Tibial artery (tissue), 4 donors: ENCODE results near the gene COG3.

Source experiments
- DNase-seq, 2 donors: peaks; one replicate each; pipeline ENCODE4 v3.0.0-alpha.2; 2019
- H3K27ac ChIP-seq, 2 donors: fragments of 200-600 bp; sonication (generic) in 1 of 2; 1 replicate in 1 of 2; 2 replicates in 1 of 2; pipeline ENCODE4 v1.5.1; 2018 to 2019; ENCODE audit warnings: mild to moderate bottlenecking in 1 of 2
- H3K27me3 ChIP-seq, 2 donors: fragments of 200-600 bp; sonication (generic) in 1 of 2; one replicate each; pipeline versions ENCODE4 v1.5.1 to v1.6.0; 2016 to 2019
- H3K36me3 ChIP-seq, 3 donors: fragments of 200-600 bp; sonication (generic) in 2 of 3; one replicate each; pipeline ENCODE4 v1.5.1; 2016 to 2019; ENCODE audit warnings: mild to moderate bottlenecking in 2 of 3
- H3K4me1 ChIP-seq, 4 donors: fragments of 200-600 bp; sonication (generic) in 2 of 4; 1 replicate in 3 of 4; 2 replicates in 1 of 4; pipeline ENCODE4 v1.5.1; 2016 to 2019
- H3K4me3 ChIP-seq, 2 donors: fragments of 200-600 bp; sonication (generic) in 1 of 2; 1 replicate in 1 of 2; 2 replicates in 1 of 2; pipeline ENCODE4 v1.5.1; 2018 to 2019; ENCODE audit warnings: mild to moderate bottlenecking in 2 of 2
- H3K9me3 ChIP-seq, 3 donors: fragments of 200-600 bp; sonication (generic) in 1 of 3; one replicate each; pipeline ENCODE4 v1.5.1; 2016 to 2019
- intact Hi-C: fragments of 100-400 bp; cut with DNase I; formaldehyde crosslinking; loops from one replicate; pipeline ENCODE4 v1.15.0; 2023; ENCODE audit warnings: low total_unique reads
- TF ChIP-seq, protein P1 (sequence below), 2 experiments: fragments of 200-600 bp in 1 of 2; fragments of 450-650 bp in 1 of 2; IDR thresholded peaks; one replicate each; pipeline ENCODE4 v1.5.1; 2017 to 2019; ENCODE audit warnings: antibody characterized with exemption in 2 of 2, mild to moderate bottlenecking in 1 of 2, moderate library complexity in 1 of 2

The COG3 gene

DNA sequence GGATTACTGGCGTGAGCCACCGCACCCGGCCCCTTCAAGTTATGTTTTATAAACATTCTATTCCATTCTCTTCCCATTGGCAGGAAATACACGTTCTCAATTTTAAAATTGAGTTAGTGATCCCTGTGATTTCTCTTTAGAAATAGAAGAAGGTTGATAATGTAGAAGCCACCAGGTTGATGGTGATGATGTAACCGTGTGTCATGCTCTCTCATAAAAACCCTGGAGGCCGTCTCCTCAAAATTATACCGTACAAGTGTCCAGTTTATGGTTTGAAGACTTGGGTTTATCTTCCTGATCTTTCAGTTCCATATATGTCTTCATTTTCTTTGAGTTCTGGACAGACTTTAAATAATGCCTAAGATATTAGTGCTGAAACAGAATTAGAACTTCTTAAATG is 32.2 kb downstream of the COG3 start:
- DNase-seq, result no peak
- TF ChIP-seq, protein P1, sequence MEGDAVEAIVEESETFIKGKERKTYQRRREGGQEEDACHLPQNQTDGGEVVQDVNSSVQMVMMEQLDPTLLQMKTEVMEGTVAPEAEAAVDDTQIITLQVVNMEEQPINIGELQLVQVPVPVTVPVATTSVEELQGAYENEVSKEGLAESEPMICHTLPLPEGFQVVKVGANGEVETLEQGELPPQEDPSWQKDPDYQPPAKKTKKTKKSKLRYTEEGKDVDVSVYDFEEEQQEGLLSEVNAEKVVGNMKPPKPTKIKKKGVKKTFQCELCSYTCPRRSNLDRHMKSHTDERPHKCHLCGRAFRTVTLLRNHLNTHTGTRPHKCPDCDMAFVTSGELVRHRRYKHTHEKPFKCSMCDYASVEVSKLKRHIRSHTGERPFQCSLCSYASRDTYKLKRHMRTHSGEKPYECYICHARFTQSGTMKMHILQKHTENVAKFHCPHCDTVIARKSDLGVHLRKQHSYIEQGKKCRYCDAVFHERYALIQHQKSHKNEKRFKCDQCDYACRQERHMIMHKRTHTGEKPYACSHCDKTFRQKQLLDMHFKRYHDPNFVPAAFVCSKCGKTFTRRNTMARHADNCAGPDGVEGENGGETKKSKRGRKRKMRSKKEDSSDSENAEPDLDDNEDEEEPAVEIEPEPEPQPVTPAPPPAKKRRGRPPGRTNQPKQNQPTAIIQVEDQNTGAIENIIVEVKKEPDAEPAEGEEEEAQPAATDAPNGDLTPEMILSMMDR (IDR thresholded peaks at IDR 0.05), result no peak
- intact Hi-C loops, result no loop called here
- Histone ChIP-seq H3K27me3 (no peaks in the 10 kb centered on the region), H3K4me3 (no peak overlapping the region), H3K36me3 (peaks cover 50 to 62% (median 57%) of the 10 kb centered on the region in 3 donors), H3K4me1 (peaks cover 0 to 8% (median 0%) of the 10 kb centered on the region in 4 donors), H3K27ac (no peak overlapping the region), H3K9me3 (no peaks in the 10 kb centered on the region)

DNA sequence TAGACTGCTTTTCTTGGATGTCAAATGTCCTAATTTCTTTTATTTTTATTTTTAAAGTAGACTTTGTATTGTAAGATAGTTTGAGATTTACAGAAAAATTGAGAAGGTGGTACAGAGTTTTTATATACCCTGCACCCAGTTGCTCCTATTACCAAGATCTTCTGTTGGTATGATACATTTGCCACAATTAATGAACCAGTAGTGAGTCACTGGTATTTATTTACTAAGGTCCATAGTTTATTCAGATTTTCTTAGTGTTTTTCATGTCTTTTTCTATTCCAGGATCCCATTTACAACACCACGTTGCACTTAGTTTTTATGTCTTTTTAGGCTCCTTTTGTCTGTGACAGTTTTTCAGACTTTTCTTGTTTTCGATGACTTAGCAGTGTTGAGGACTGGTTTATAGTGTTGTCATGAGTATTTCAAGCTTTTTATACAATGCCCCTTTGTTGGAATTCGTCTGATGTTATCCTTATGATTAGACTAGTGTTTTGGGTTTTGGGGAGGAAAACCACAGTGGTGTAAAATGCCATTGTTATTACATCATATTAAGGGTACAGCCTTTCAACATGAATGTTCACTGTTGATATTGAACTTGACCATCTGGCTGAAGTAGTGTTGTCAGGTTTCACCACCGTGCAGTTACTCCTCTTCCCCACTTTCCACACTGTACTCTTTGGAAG is 35.9 kb downstream of the COG3 start:
- TF ChIP-seq, protein P1 (IDR thresholded peaks at IDR 0.05), result no peak
- peaks cover 53 to 64% (median 57%) of the 10 kb centered on the region in 3 donors for H3K36me3 ChIP-seq

DNA sequence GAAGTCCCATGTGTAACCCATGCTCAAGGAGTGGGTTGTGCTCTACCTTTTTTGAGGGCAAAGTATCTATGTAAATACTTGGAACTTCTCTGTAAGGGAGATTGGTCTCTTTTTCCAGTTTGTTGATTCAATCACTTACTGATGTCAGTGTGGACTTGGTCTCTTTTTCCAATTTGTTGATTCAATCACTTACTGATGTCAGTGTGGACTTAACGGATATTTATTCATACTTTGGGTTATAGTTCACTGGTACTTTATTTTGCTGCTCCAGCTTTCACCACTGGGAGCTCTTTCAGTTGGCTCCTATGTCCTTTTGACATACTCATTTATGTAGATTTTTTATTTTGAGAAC is 36.4 kb downstream of the COG3 start:
- Histone ChIP-seq H3K4me1 (peaks cover 0 to 8% (median 0%) of the 10 kb centered on the region in 4 donors), H3K9me3 (no peaks in the 10 kb centered on the region), H3K27me3 (no peaks in the 10 kb centered on the region), H3K27ac (no peak overlapping the region), H3K36me3 (peaks cover 51 to 64% (median 57%) of the 10 kb centered on the region in 3 donors), H3K4me3 (no peak overlapping the region)
- TF ChIP-seq, protein P1 (IDR thresholded peaks at IDR 0.05), result no peak
- intact Hi-C loops, result no loop called here
- DNase-seq, result no peak

More for the DNA sequence above, 35.9 kb downstream of the COG3 start:
- H3K27ac ChIP-seq, result no peak overlapping the region
- peaks cover 0 to 8% (median 0%) of the 10 kb centered on the region in 4 donors for H3K4me1 ChIP-seq
- no peaks in the 10 kb centered on the region for H3K9me3 ChIP-seq
- intact Hi-C loops, result no loop called here
- H3K27me3 ChIP-seq, result no peaks in the 10 kb centered on the region
- no peak for DNase-seq
- no peak overlapping the region for H3K4me3 ChIP-seq

DNA sequence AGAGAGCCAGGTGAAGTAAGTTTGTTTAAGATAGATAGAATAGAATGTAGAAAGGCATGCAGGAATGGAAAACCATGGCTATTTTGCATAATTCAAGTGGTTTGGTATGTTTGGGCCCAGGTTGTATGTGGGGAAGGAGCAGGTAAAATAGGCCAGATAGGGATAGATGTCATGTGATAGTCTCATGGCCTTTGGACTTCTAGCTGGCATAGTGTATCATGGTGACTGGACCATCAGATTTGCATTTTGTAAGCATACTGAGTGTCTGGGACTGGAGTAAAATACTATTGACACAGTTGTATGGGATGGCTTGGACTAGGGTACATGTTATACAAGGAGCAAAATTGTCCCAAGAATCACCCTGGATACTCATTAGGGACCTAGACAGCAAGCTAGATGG is 38.9 kb downstream of the COG3 start:
- no peak overlapping the region for H3K27ac ChIP-seq
- intact Hi-C loops, result no loop called here

DNA sequence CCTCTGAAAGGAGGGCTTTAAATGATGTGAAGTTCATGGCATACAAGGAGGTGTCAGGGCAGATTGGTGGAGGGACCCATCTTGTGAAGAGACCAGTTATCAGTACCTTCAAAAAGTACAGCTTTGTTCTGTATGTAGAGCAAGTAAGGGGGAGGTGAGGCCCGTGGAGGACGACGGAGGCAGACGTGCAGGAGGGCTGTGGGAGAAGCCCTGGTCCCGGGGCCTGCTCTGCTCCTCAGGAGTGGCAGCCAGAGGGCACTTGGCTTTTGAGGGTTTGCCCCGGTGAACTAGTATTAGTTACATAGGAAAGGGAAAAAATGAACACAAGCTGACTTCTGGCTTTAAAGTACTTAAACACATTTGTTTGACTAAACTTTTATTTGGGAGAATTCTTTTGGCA is 42.1 kb downstream of the COG3 start:
- no peak overlapping the region for H3K4me3 ChIP-seq
- H3K36me3 ChIP-seq, result peaks cover 62 to 81% (median 64%) of the 10 kb centered on the region in 3 donors
- DNase-seq, result no peak
- H3K9me3 ChIP-seq, result no peaks in the 10 kb centered on the region
- no peaks in the 10 kb centered on the region for H3K4me1 ChIP-seq
- H3K27me3 ChIP-seq, result no peaks in the 10 kb centered on the region
- intact Hi-C loops, result no loop called here
- TF ChIP-seq, protein P1 (IDR thresholded peaks at IDR 0.05), result no peak
- H3K27ac ChIP-seq, result no peak overlapping the region

More for the DNA sequence above, 38.9 kb downstream of the COG3 start:
- Histone ChIP-seq H3K4me3 (no peak overlapping the region), H3K27me3 (no peaks in the 10 kb centered on the region), H3K4me1 (peaks cover 0 to 8% (median 0%) of the 10 kb centered on the region in 4 donors), H3K9me3 (no peaks in the 10 kb centered on the region), H3K36me3 (peaks cover 41 to 61% (median 45%) of the 10 kb centered on the region in 3 donors)
- no peak for DNase-seq
- TF ChIP-seq, protein P1 (IDR thresholded peaks at IDR 0.05), result no peak
